GM19372 (cell line): ENCODE data around the gene ZNF25.
"Not testable (repeated sequence)": the region's sequence is repeated elsewhere in the genome, so short reads cannot be mapped to it uniquely, and the experiment has no call there.

Source experiments
- ATAC-seq: cut with Tn5 transposase; IDR thresholded peaks from one replicate; pipeline ENCODE4 v1.9.1; 2021; ENCODE audit warnings: mild to moderate bottlenecking, low read depth, moderate library complexity; ENCODE audit not compliant: unreplicated experiment

ZNF25 gene

DNA sequence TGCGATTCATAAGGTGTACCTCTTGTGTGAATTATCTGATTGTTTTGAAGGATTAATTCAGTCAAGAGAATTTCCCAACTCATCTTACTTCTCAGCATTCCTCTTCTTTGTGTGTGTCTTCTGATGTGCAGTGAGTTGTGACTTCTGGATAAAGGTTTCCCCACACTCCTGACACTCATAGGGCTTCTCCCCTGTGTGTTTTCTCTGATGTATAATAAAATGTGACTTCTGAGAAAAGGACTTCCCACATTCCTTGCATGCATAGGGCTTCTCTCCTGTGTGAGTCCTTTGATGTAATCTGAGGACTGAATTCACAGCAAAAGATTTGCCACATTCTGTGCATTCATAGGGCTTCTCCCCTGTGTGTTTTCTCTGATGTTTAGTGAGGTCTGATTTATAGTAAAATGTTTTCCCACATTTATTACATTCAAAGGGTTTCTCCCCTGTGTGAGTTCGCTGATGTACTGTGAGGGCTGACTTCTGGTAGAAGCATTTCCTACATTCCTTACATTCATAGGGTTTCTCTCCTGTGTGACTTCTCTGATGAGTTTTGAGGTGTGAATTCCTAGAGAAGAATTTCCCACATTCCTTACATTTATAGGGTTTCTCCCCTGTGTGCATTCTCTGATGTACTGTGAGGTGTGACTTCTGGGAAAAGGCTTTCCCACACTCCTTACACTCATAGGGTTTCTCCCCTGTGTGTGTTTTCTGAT lies 24.2 kb downstream of the ZNF25 start:
- ATAC-seq, result no peak

- no peak for ATAC-seq
Observed at GRCh38 chr10:37948210-37948609, 28.2 kb downstream of the ZNF25 start.

GRCh38 chr10:37947526-37947925 lies 28.9 kb downstream of the ZNF25 start:
- ATAC-seq, result no peak

- ATAC-seq, result no peak
Observed at GRCh38 chr10:37937864-37938263, 38.6 kb downstream of the ZNF25 start.

GRCh38 chr10:37934791-37935190 lies 41.7 kb downstream of the ZNF25 start:
- ATAC-seq, result no peak

- ATAC-seq, result no peak
Observed at GRCh38 chr10:37930423-37930822, 46.0 kb downstream of the ZNF25 start.

DNA sequence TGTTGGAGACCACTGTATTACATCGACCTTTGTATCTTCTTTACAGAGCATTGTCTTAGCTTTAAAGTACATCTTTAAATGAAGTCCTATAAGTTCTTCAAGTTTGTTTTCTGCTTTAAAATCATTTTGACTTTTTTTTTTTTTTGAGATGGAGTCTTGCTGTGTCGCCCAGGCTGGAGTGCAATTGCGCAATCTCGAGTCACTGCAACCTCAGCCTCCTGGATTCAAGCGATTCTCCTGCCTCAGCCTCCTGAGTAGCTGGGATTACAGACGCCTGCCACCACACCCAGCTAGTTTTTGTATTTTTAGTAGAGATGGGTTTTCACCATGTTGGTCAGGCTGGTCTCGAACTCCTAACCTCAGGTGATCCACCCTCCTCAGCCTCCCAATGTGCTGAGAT lies 68.3 kb downstream of the ZNF25 start:
- not testable (repeated sequence) for ATAC-seq

DNA sequence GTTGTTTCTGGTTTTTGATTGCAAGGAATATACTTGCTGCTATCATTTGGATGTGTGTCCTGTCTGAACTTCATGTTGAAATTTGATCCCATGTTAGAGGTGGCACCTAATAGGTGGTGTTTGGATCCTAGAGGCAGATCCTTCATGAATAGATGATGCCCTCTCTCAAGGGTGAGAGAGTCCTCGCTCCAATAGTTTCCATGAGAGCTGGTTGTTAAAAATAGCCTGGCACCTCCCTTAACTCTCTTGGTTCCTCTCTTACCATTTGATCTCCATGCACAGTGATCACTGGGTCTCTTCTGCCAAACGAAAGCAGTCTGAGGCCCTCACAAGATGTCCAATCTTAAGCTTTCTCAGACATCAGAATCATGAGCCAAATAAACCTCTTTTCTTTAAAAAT lies 70.1 kb downstream of the ZNF25 start:
- ATAC-seq, result no peak
